GM18520 (cell line): ENCODE data around the gene GABBR2.
"Not testable (repeated sequence)": the region's sequence is repeated elsewhere in the genome, so short reads cannot be mapped to it uniquely, and the experiment has no call there.

Experiments
- ATAC-seq: cut with Tn5 transposase; IDR thresholded peaks from one replicate; pipeline ENCODE4 v1.9.1; 2021; ENCODE audit not compliant: unreplicated experiment

Gene GABBR2

GRCh38 chr9:98271479-98271878, 437.3 kb downstream of the GABBR2 start:
- no peak for ATAC-seq

- not testable (repeated sequence) for ATAC-seq
These were observed 438.5 kb downstream of the GABBR2 start for GRCh38 chr9:98270284-98270683.

GRCh38 chr9:98269652-98270051, 439.1 kb downstream of the GABBR2 start:
- not testable (repeated sequence) for ATAC-seq

- ATAC-seq = not testable (repeated sequence)
These were observed 441.2 kb downstream of the GABBR2 start for GRCh38 chr9:98267556-98267955.

- no peak for ATAC-seq
These were observed 444.2 kb downstream of the GABBR2 start for GRCh38 chr9:98264516-98264915.

GRCh38 chr9:98263482-98264357, 445.0 kb downstream of the GABBR2 start:
- no peak for ATAC-seq

- no peak for ATAC-seq
These were observed 445.7 kb downstream of the GABBR2 start for GRCh38 chr9:98263080-98263479.

- no peak for ATAC-seq
These were observed 446.7 kb downstream of the GABBR2 start for GRCh38 chr9:98262056-98262455.

GRCh38 chr9:98260635-98261034, 448.1 kb downstream of the GABBR2 start:
- no peak for ATAC-seq

- no peak for ATAC-seq
These were observed 448.9 kb downstream of the GABBR2 start for GRCh38 chr9:98259791-98260190.

GRCh38 chr9:98256756-98257155, 452.0 kb downstream of the GABBR2 start:
- no peak for ATAC-seq

- peak; percentile 74 for ATAC-seq
These were observed 453.0 kb downstream of the GABBR2 start, which contains the start of gene TBC1D2 for GRCh38 chr9:98255578-98256296. Gene TBC1D2 (minus strand): TSS chr9:98255649. CDS start chr9:98255541, 108 bp downstream.

- ATAC-seq = no peak
These were observed 453.6 kb downstream of the GABBR2 start for GRCh38 chr9:98255061-98255577.

- no peak for ATAC-seq
These were observed 454.3 kb downstream of the GABBR2 start for GRCh38 chr9:98254228-98255060.

- ATAC-seq = no peak
These were observed 455.2 kb downstream of the GABBR2 start for GRCh38 chr9:98253565-98253964.

GRCh38 chr9:98251551-98251950, 457.2 kb downstream of the GABBR2 start:
- no peak for ATAC-seq

- ATAC-seq = no peak
These were observed 459.0 kb downstream of the GABBR2 start for GRCh38 chr9:98249771-98250170.

GRCh38 chr9:98248737-98249474, 459.8 kb downstream of the GABBR2 start:
- no peak for ATAC-seq

- ATAC-seq = no peak
These were observed 460.7 kb downstream of the GABBR2 start for GRCh38 chr9:98247831-98248657.
